GM21737 (cell line): ENCODE results near the gene NRG2.

ENCODE experiments used
- ATAC-seq: cut with Tn5 transposase; IDR thresholded peaks from one replicate; pipeline ENCODE4 v1.9.1; 2021; ENCODE audit warnings: mild to moderate bottlenecking, moderate library complexity; ENCODE audit not compliant: unreplicated experiment

Gene NRG2

DNA sequence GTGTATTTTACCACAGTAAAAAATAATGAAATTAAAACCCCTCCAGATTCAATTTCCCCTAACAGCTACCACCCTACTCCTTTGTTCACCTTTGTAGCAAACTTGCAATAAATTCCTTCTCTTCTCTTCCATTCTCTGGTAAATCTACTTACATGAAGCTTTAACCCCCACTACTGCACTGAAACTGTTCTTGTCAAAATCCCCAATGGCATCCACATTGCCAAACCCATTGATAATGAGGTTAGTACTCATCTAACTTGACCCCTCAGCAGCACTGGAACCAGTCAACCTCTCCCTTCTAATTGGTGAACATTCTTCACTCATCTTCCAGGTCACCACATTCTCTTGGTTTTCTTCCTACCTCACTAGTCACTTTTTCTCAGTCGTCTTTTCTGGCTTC, 29.6 kb downstream of the NRG2 start:
- ATAC-seq, result no peak

GRCh38 chr5:140012443-140012842, 30.7 kb downstream of the NRG2 start:
- ATAC-seq, result no peak

DNA sequence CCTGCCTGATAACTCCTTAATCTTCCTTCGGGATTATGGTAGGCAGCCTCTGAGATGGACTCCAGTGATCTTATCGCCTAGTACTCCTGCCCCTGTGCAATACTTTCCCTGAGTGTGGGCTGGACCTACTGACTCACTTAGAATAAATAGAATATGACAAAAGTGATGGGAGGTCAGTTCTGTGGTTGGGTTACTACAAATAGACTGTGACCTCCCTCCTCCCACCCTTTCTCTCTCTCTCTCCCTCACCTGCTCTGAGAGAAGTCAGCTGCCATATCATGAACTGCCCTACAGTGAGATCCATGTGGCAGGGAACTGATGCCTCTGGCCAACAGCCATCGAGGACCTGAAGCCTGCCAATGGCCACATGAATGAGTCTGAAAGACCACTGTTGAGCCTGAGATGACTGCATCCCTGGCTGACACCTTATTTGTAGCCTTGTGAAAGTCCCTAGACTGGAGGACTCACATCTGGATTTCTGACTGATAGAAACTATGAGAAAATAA, 31.7 kb downstream of the NRG2 start:
- peak; percentile 57 for ATAC-seq

- no peak for ATAC-seq
Measured at GRCh38 chr5:140010798-140011197, 32.3 kb downstream of the NRG2 start.

- ATAC-seq, result no peak
Measured at GRCh38 chr5:140007311-140007710, 35.8 kb downstream of the NRG2 start.

GRCh38 chr5:140005145-140005591, 37.9 kb downstream of the NRG2 start:
- peak; percentile 91 for ATAC-seq

DNA sequence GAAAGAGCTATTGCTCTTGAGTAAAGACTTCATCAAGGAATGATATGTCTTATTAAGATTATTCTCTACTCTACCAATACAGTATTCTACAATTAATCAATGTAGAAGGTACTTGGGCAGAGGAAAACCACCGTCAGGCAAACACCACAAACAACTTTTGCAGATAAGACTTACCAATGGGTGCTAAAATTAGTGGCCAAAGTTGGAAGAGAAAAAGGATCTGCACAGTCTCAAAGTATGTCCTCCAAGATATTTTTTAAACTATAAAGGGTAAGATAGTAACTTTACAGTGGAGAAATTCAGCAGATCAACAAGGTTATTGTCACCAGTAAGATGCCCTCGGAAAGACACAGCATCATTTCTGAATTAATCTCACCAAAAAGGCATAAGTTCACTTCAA, 38.9 kb downstream of the NRG2 start:
- ATAC-seq, result no peak

GRCh38 chr5:140003519-140003918, 39.6 kb downstream of the NRG2 start:
- no peak for ATAC-seq

GRCh38 chr5:140000332-140000731, 42.8 kb downstream of the NRG2 start:
- no peak for ATAC-seq

DNA sequence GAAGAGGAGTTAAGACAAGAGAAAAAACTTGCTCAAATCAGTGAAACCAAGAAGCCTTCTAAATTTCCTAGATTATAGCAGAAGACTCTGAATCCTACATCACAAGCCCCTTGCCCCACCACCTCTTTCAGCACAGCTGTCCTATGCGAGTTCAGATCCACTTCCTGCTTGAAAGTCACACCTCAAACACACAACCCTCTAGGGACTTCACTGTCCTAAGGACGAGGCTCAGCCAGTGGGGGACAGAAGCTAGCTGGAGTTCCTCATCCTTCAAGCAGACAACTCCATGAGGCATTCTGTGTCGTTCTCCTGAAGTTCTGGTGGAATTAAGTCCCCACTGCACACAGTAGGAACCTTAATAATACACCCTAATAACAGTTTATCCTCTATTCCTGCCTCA, 44.3 kb downstream of the NRG2 start:
- ATAC-seq, result no peak

- ATAC-seq, result no peak
Measured at GRCh38 chr5:139997276-139997675, 45.8 kb downstream of the NRG2 start.

DNA sequence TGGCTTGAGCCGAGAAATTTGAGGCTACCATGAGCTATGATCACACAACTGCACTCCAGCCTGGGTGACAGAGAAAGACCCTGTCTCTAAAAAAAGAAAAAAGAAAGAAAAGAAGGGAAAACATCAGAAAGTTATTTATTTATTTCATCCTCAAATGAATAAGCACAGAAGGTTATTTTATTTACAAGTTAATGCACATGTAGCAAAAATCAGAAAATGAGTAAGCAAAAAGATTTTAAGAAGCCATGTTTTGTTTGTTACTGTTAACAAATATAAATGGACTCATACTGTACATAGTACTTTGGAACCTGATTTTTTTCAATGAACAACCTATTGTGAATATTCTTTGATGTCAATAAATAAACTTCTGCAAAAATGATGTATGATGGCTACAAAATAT, 47.2 kb downstream of the NRG2 start:
- no peak for ATAC-seq

DNA sequence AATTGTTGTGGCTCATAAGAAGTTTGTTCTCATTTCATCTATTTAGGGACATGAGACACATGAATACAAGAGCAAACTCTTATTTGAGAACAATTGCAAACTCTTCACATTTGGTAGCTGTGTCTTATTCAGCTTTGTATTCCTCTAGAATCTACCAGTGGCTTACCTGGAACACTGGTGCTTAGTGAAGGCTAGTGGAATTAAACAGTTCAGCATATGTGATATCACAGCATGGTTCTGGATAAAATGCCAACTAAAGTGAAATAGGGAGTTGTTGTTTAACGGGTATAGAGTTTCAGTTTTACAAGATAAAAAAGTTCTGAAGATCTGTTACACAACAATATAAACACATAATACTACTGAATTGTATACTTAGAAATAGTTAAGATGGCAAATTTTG, 48.9 kb downstream of the NRG2 start:
- no peak for ATAC-seq

DNA sequence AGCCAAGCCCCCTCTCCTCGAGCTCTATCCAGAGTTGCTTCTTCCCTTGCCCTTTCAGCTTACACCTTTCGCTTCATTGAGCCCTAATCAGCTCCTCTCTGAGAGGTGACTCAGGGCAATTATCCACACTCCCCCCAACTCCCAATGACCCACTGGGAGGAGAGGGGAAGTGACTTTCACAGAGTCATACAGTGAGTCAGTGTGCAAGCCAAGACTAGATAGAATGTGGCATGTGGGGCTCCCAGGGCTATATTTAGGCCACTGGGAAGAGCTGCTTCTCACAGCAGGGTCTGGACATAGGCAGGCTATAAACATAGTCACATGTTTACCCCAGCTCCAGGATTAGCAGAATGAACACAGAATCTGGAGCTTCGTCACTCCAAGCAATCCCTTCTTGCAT, 57.4 kb downstream of the NRG2 start:
- ATAC-seq, result no peak

DNA sequence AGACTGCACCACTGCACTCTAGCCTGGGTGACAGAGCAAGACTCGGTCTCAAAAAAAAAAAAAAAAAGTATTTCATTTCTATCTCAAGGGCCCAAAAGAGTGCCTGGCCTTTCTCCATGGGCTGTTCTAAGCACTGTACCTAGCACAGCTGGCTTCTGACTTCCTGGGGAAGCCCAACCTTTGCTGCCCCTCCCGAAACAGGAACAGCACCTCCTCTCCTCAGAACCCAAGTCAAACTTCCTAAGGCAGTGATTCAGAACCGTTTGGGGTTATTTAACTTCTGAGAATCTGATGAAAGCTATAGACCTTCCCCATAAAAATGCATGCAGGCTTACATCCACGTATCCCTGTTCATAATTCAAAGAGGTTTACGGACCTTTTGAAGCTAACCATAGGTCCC, 57.8 kb downstream of the NRG2 start:
- no peak for ATAC-seq

DNA sequence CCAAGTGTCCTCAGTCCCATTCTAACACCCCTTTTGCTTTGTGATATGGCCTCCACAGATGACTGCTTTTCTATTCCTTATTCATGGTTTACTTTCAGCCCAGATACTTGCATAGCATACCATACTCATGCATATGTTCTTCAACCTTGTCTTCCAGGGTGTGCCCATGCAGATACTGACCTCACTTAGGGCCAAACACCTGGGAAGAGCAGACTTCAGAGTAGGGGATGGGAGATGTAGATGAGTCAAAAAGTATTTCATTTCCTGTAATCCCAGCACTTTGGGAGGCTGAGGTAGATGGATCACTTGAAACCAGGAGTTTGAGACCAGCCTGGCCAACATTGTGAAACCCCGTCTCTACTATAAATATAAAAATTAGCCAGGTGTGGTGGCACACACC, 58.3 kb downstream of the NRG2 start:
- ATAC-seq, result no peak

- no peak for ATAC-seq
Measured at GRCh38 chr5:139982975-139983240, 60.2 kb downstream of the NRG2 start.

GRCh38 chr5:139982157-139982974, 60.7 kb downstream of the NRG2 start:
- ATAC-seq, result no peak

GRCh38 chr5:139980765-139981164, 62.3 kb downstream of the NRG2 start:
- ATAC-seq, result no peak

- no peak for ATAC-seq
Measured at GRCh38 chr5:139979943-139980342, 63.2 kb downstream of the NRG2 start.

GRCh38 chr5:139979518-139979917, 63.6 kb downstream of the NRG2 start:
- ATAC-seq, result no peak

- no peak for ATAC-seq
Measured at GRCh38 chr5:139976703-139977102, 66.4 kb downstream of the NRG2 start.

DNA sequence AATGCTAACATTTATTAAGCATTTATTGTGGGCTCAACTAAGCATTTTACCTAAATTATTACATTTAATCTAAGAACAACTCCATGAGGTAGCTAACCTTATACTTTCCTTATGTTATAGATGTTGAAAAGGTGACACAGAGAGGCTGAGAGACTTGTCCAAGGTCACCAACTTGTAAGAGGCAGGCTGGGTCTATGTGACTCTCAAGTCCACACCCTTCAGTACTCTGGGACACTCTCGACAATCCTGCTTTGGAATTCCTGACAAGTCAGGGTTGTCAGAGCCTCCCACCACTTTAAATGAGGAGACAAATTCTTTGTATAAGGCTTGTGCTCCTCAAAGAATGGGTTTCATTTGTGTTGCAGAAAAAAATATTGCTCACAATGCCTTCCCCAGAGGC, 67.2 kb downstream of the NRG2 start:
- no peak for ATAC-seq
